GM10248 (cell line): ENCODE results near the gene AZU1.

Experiments used
- CTCF ChIA-PET: fragments of 300-600 bp; sonication (Branson Sonifier 250); formaldehyde crosslinking; extraction: SDS; loops from one replicate; lab custom pipeline; 2021; ENCODE audit warnings: antibody characterized with exemption; lab: Yijun Ruan, JAX
- POLR2A ChIA-PET: fragments of 350-650 bp; sonication (Branson Sonifier 250); formaldehyde crosslinking; extraction: SDS; loops from one replicate; lab custom pipeline; 2020; ENCODE audit warnings: antibody characterized with exemption; lab: Yijun Ruan, JAX
- DNase-seq: peaks from one replicate; pipeline ENCODE4 v3.0.0; 2012; ENCODE audit errors: extremely low spot score
- CTCF ChIP-seq: IDR thresholded peaks from 2 replicates; pipeline ENCODE4 v1.5.1; 2012; ENCODE audit warnings: mild to moderate bottlenecking, low read depth; ENCODE audit errors: extremely low read depth, missing control alignments, control extremely low read depth

AZU1 gene

GRCh38 chr19:801030-801860 lies 26.4 kb upstream of the AZU1 start:
- ChIA-PET POLR2A (interaction anchor here (3.3 kb wide), 1 partner anchor 9 kb away, joined by 14 read pairs; no protein-coding TSS in a partner anchor), CTCF (no interaction called here)
- DNase-seq, result no peak
- no peak for TF ChIP-seq CTCF

GRCh38 chr19:801861-802497 lies 25.7 kb upstream of the AZU1 start:
- no peak for TF ChIP-seq CTCF
- no peak for DNase-seq
- CTCF ChIA-PET, result no interaction called here
- POLR2A ChIA-PET, result interaction anchor here (1.0 to 3.3 kb wide), 2 partner anchors 8 to 41 kb away, joined by 3 to 14 read pairs; no protein-coding TSS in a partner anchor

- POLR2A ChIA-PET, result interaction anchor here (0.6 to 1.0 kb wide), 2 partner anchors 41 to 47 kb away, joined by 3 read pairs; no protein-coding TSS in a partner anchor
- no peak for DNase-seq
- no peak for TF ChIP-seq CTCF
- CTCF ChIA-PET, result no interaction called here
Observed at GRCh38 chr19:802498-803098, 25.0 kb upstream of the AZU1 start.

- no peak for DNase-seq
- ChIA-PET POLR2A (interaction anchor here (0.6 to 1.0 kb wide), 2 partner anchors 40 to 46 kb away, joined by 3 read pairs; no protein-coding TSS in a partner anchor), CTCF (no interaction called here)
- no peak for TF ChIP-seq CTCF
Observed at GRCh38 chr19:803099-803561, 24.5 kb upstream of the AZU1 start.

GRCh38 chr19:803686-804418 lies 23.8 kb upstream of the AZU1 start:
- CTCF ChIA-PET, result no interaction called here
- no peak for DNase-seq
- POLR2A ChIA-PET, result interaction anchor here (0.5 kb wide), 1 partner anchor 128 kb away, joined by 8 read pairs; no protein-coding TSS in a partner anchor
- TF ChIP-seq CTCF, result no peak
